HG03342 (cell line): ENCODE measurements around the gene ADNP2.

Source experiments
- ATAC-seq: cut with Tn5 transposase; IDR thresholded peaks from one replicate; pipeline ENCODE4 v1.9.1; 2021; ENCODE audit warnings: mild to moderate bottlenecking, moderate library complexity; ENCODE audit not compliant: unreplicated experiment

ADNP2 gene

GRCh38 chr18:80108739-80109675 is at the start of gene ADNP2:
TSS of gene ADNP2 (plus strand) at chr18:80109262. CDS start at chr18:80117543, 8,281 bp downstream.
- ATAC-seq = peak; percentile 68

- ATAC-seq = no peak
These were observed 49.1 kb upstream of the ADNP2 start for GRCh38 chr18:80059945-80060344.

- ATAC-seq = no peak
These were observed 43.4 kb upstream of the ADNP2 start for GRCh38 chr18:80065705-80066104.

- no peak for ATAC-seq
These were observed 41.7 kb upstream of the ADNP2 start for GRCh38 chr18:80067321-80067720.

GRCh38 chr18:80067897-80068296 is 41.2 kb upstream of the ADNP2 start:
- ATAC-seq = no peak

GRCh38 chr18:80068571-80069272 is 40.3 kb upstream of the ADNP2 start:
- ATAC-seq = no peak

GRCh38 chr18:80070825-80071224 is 38.2 kb upstream of the ADNP2 start:
- no peak for ATAC-seq

GRCh38 chr18:80074183-80074582 is 34.9 kb upstream of the ADNP2 start:
- no peak for ATAC-seq

- no peak for ATAC-seq
These were observed 34.4 kb upstream of the ADNP2 start for GRCh38 chr18:80074697-80075096.

- ATAC-seq = no peak
These were observed 33.1 kb upstream of the ADNP2 start for GRCh38 chr18:80075940-80076339.

GRCh38 chr18:80076379-80076778 is 32.7 kb upstream of the ADNP2 start:
- no peak for ATAC-seq

GRCh38 chr18:80077873-80078272 is 31.2 kb upstream of the ADNP2 start:
- ATAC-seq = no peak

- no peak for ATAC-seq
These were observed 22.8 kb upstream of the ADNP2 start for GRCh38 chr18:80086281-80086680.

GRCh38 chr18:80088036-80088435 is 21.0 kb upstream of the ADNP2 start:
- ATAC-seq = no peak

- ATAC-seq = no peak
These were observed 20.2 kb upstream of the ADNP2 start for GRCh38 chr18:80088823-80089222.

- ATAC-seq = no peak
These were observed 13.6 kb upstream of the ADNP2 start for GRCh38 chr18:80095414-80095813.

GRCh38 chr18:80096032-80096565 is 13.0 kb upstream of the ADNP2 start:
- ATAC-seq = no peak

- no peak for ATAC-seq
These were observed 11.9 kb upstream of the ADNP2 start for GRCh38 chr18:80097201-80097600.

- ATAC-seq = no peak
These were observed 5.8 kb upstream of the ADNP2 start for GRCh38 chr18:80103231-80103630.

- no peak for ATAC-seq
These were observed 4.7 kb upstream of the ADNP2 start for GRCh38 chr18:80104364-80104779.

- peak; percentile 37 for ATAC-seq
These were observed 3.5 kb upstream of the ADNP2 start for GRCh38 chr18:80105369-80106167.
